ENCODE measurements around the gene CTXN1. TPM values are rescaled to one million over a fixed set of nuclear protein-coding genes. Genes with fewer than 3 reads are reported as not detected.

The CTXN1 gene
- total RNA-seq, 2 experiments from 2014 or later, result 1.0 TPM; not detected in 1

DNA sequence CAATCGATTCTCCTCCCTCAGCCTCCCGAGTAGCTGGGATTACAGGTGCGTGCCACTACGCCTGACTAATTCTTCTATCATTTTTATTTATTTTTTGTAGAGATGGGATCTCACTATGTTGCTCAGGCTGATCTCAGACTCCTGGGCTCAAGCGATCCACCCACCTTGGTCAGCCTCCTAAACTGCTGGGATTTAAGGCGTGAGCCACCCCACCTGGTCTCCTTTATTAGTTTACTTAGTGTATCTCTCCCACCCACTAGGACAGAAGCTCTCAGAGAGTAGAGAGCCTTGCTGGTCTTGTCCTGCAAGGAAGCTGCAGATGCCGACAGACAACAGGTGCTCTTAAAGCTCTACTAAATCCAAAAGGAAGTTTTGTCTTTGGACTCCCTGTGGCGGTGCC lies 40.1 kb downstream of the CTXN1 start:
- Histone ChIP-seq H3K36me3 (ENCODE audit: insufficient read depth, low read length) (no peaks in the 10 kb centered on the region), H3K9me2 (ENCODE audit: insufficient read depth, low read length) (no peaks in the 10 kb centered on the region), H3K27ac (ENCODE audit: low read depth, low read length, poor library complexity, severe bottlenecking) (no peak overlapping the region), H3K79me2 (ENCODE audit: insufficient read depth, low read depth, low read length) (no peaks in the 10 kb centered on the region), H3K9me3 (ENCODE audit: low read length) (no peaks in the 10 kb centered on the region), H4K20me1 (ENCODE audit: insufficient read depth, low read length) (no peaks in the 10 kb centered on the region), H3K4me1 (ENCODE audit: insufficient read depth, low read length, poor library complexity, severe bottlenecking) (no peaks in the 10 kb centered on the region), H3K4me2 (ENCODE audit: low read length) (no peak overlapping the region), H2AFZ (ENCODE audit: low read length) (no peak overlapping the region), H3K4me3 (ENCODE audit: low read depth, low read length, poor library complexity, severe bottlenecking) (no peak overlapping the region)
- BruUV-seq (replicated peaks), result no TSS peak
- ChIA-PET CTCF (ENCODE audit: unreplicated experiment) (interaction anchor here (0.6 kb wide), 1 partner anchor 144 kb away, joined by 3 read pairs; no protein-coding TSS in a partner anchor), POLR2A (no interaction called here)
- no peak for DNase-seq (ENCODE audit: low spot score)
- intact Hi-C loops (cut with micrococcal nuclease; ENCODE audit: unreplicated experiment), result no loop called here
- TF ChIP-seq EZH2phosphoT487 (IDR thresholded peaks at IDR 0.05; ENCODE audit: borderline replicate concordance, low read depth, low read length), result no peak
- TF ChIP-seq, protein P1, sequence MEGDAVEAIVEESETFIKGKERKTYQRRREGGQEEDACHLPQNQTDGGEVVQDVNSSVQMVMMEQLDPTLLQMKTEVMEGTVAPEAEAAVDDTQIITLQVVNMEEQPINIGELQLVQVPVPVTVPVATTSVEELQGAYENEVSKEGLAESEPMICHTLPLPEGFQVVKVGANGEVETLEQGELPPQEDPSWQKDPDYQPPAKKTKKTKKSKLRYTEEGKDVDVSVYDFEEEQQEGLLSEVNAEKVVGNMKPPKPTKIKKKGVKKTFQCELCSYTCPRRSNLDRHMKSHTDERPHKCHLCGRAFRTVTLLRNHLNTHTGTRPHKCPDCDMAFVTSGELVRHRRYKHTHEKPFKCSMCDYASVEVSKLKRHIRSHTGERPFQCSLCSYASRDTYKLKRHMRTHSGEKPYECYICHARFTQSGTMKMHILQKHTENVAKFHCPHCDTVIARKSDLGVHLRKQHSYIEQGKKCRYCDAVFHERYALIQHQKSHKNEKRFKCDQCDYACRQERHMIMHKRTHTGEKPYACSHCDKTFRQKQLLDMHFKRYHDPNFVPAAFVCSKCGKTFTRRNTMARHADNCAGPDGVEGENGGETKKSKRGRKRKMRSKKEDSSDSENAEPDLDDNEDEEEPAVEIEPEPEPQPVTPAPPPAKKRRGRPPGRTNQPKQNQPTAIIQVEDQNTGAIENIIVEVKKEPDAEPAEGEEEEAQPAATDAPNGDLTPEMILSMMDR (conservative IDR thresholded peaks at IDR 0.05; ENCODE audit: low read length), result no peak

DNA sequence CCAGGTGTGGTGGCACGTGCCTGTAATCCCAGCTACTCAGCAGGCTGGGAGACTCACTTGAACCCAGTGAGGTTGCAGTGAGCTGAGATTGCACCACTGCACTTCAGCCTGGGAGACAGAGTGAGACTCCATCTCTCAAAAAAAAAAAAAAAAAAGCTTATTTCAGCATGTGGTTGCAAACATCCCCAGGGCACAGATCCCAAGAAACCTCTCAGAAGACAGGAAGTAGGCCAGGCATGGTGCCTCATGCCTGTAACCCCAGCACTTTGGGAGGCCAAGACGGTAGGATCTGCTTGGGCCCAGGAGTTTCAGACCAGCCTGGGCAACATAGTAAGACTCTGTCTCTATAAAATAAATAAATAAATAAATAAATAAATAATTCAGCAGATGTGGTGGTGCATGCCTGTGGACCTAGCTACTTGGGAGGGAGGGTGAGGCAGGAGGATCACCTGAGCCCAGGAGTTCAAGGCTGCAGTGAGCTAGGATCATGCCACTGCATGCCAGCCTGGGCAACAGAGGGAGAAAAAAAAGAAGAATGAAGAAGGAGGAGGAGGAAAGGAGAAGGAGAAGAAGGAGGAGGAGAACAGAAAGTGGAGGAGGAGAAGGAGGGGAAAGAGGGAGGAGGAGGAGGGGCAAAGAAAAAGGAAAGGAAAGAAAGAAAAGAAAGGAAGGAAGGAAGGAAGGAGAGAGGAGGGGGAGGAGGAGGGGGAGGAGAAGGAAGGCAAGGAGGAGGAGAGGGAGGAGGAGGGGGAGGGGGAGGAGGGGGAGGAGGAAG lies 42.0 kb downstream of the CTXN1 start:
- no peaks in the 10 kb centered on the region for H3K9me3 ChIP-seq (ENCODE audit: low read length)
- ChIA-PET CTCF (ENCODE audit: unreplicated experiment) (no interaction called here), POLR2A (interaction anchor here (0.7 kb wide), 1 partner anchor 459 kb away, joined by 3 read pairs; no protein-coding TSS in a partner anchor)
- H3K4me3 ChIP-seq (ENCODE audit: low read depth, low read length, poor library complexity, severe bottlenecking), result no peak overlapping the region
- no peaks in the 10 kb centered on the region for H3K36me3 ChIP-seq (ENCODE audit: insufficient read depth, low read length)
- no peak for DNase-seq (ENCODE audit: low spot score)
- intact Hi-C loops (cut with micrococcal nuclease; ENCODE audit: unreplicated experiment), result no loop called here
- no peak for TF ChIP-seq EZH2phosphoT487 (IDR thresholded peaks at IDR 0.05; ENCODE audit: borderline replicate concordance, low read depth, low read length)
- TF ChIP-seq, protein P1 (conservative IDR thresholded peaks at IDR 0.05; ENCODE audit: low read length), result no peak
- no peaks in the 10 kb centered on the region for H3K9me2 ChIP-seq (ENCODE audit: insufficient read depth, low read length)
- no peak overlapping the region for H3K4me2 ChIP-seq (ENCODE audit: low read length)
- H3K4me1 ChIP-seq (ENCODE audit: insufficient read depth, low read length, poor library complexity, severe bottlenecking), result no peaks in the 10 kb centered on the region
- no peaks in the 10 kb centered on the region for H4K20me1 ChIP-seq (ENCODE audit: insufficient read depth, low read length)
- H2AFZ ChIP-seq (ENCODE audit: low read length), result no peak overlapping the region
- BruUV-seq (replicated peaks), result no TSS peak
- no peaks in the 10 kb centered on the region for H3K79me2 ChIP-seq (ENCODE audit: insufficient read depth, low read depth, low read length)
- no peak overlapping the region for H3K27ac ChIP-seq (ENCODE audit: low read depth, low read length, poor library complexity, severe bottlenecking)

DNA sequence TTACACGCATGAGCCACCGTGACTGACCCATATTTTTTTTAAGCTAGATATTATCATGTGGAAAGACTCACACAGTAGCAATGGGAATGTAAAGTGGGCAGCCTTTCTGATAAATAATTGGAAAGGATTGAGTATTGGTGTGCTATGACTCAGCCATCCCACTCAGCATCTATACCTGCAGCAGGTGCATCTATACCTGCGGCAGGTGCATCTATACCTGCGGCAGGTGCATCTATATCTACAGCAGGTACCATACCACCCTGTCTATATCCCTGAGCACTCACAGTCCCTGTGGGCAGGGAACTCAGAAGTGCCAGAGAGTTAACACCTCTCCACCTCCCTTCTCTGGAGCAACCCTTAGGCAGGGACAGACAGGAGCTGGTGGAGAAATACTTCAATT lies 42.8 kb downstream of the CTXN1 start:
- ChIA-PET CTCF (ENCODE audit: unreplicated experiment) (no interaction called here), POLR2A (interaction anchor here (0.7 kb wide), 1 partner anchor 458 kb away, joined by 3 read pairs; no protein-coding TSS in a partner anchor)

More for the DNA sequence above, 42.8 kb downstream of the CTXN1 start:
- H2AFZ ChIP-seq (ENCODE audit: low read length), result no peak overlapping the region
- no peak overlapping the region for H3K27ac ChIP-seq (ENCODE audit: low read depth, low read length, poor library complexity, severe bottlenecking)
- no peaks in the 10 kb centered on the region for H4K20me1 ChIP-seq (ENCODE audit: insufficient read depth, low read length)
- no peaks in the 10 kb centered on the region for H3K4me1 ChIP-seq (ENCODE audit: insufficient read depth, low read length, poor library complexity, severe bottlenecking)
- no peaks in the 10 kb centered on the region for H3K9me3 ChIP-seq (ENCODE audit: low read length)
- H3K4me3 ChIP-seq (ENCODE audit: low read depth, low read length, poor library complexity, severe bottlenecking), result no peak overlapping the region
- no peak overlapping the region for H3K4me2 ChIP-seq (ENCODE audit: low read length)
- BruUV-seq (replicated peaks), result no TSS peak
- no peak for DNase-seq (ENCODE audit: low spot score)
- no peaks in the 10 kb centered on the region for H3K79me2 ChIP-seq (ENCODE audit: insufficient read depth, low read depth, low read length)
- H3K36me3 ChIP-seq (ENCODE audit: insufficient read depth, low read length), result no peaks in the 10 kb centered on the region
- H3K9me2 ChIP-seq (ENCODE audit: insufficient read depth, low read length), result no peaks in the 10 kb centered on the region
- intact Hi-C loops (cut with micrococcal nuclease; ENCODE audit: unreplicated experiment), result no loop called here
- TF ChIP-seq, protein P1 (conservative IDR thresholded peaks at IDR 0.05; ENCODE audit: low read length), result no peak
- TF ChIP-seq EZH2phosphoT487 (IDR thresholded peaks at IDR 0.05; ENCODE audit: borderline replicate concordance, low read depth, low read length), result no peak

Measured in OCI-LY7 (cell line).